Osteoblast (primary cell): ENCODE data around the gene DDX1. TPM values are rescaled to one million over a fixed set of nuclear protein-coding genes. Genes with fewer than 3 reads are reported as not detected.
A peak's percentile ranks its signal among the peaks of the same experiment; 100 is the strongest.

Experiments used
- DNase-seq: peaks from one replicate; pipeline ENCODE4 v3.0.0; 2011; ENCODE audit warnings: low spot score, mixed read lengths; ENCODE audit not compliant: insufficient read length; ENCODE audit errors: missing footprints
- H2AFZ ChIP-seq: 2 replicates; pipeline ENCODE4 v1.6.0; 2011; ENCODE audit warnings: mild to moderate bottlenecking, low read length
- H3K27ac ChIP-seq: 2 replicates; pipeline ENCODE4 v1.5.1; 2011; ENCODE audit warnings: mild to moderate bottlenecking, low read depth, low read length, moderate library complexity
- H3K27me3 ChIP-seq: 2 replicates; pipeline ENCODE4 v1.6.0; 2012; ENCODE audit warnings: mild to moderate bottlenecking, control low read depth, inconsistent platforms, low read length, moderate library complexity; ENCODE audit not compliant: insufficient read depth
- H3K36me3 ChIP-seq: 2 replicates; pipeline ENCODE4 v1.5.1; 2011; ENCODE audit warnings: mild to moderate bottlenecking, low read length, control low read depth, moderate library complexity; ENCODE audit not compliant: insufficient read depth
- H3K4me1 ChIP-seq: 2 replicates; pipeline ENCODE4 v1.5.1; 2011; ENCODE audit warnings: mild to moderate bottlenecking, low read length, control low read depth, moderate library complexity; ENCODE audit not compliant: insufficient read depth
- H3K4me2 ChIP-seq: 2 replicates; pipeline ENCODE4 v1.6.0; 2011; ENCODE audit warnings: mild to moderate bottlenecking, low read length; ENCODE audit not compliant: insufficient read depth
- H3K4me3 ChIP-seq: fragments of 200-600 bp; sonication (generic); 3 replicates; pipeline ENCODE4 v1.5.1; 2012; ENCODE audit warnings: mild to moderate bottlenecking, low read length, inconsistent platforms; ENCODE audit not compliant: insufficient read depth
- H3K79me2 ChIP-seq: 2 replicates; pipeline ENCODE4 v1.6.0; 2012; ENCODE audit warnings: mild to moderate bottlenecking, low read length, control low read depth, inconsistent platforms; ENCODE audit not compliant: insufficient read depth
- H3K9me3 ChIP-seq: 2 replicates; pipeline ENCODE4 v1.5.1; 2011; ENCODE audit warnings: low read depth, low read length, control low read depth
- H4K20me1 ChIP-seq: 2 replicates; pipeline ENCODE4 v1.6.0; 2012; ENCODE audit warnings: mild to moderate bottlenecking, low read length, control low read depth; ENCODE audit not compliant: insufficient read depth
- total RNA-seq: library from RNA; depleted of rRNA; stranded (reverse); fragments of >200 nt; gene quantifications from 2 replicates; pipeline ENCODE4 v1.2.3, GENCODE V29; 2012
- TF ChIP-seq, protein P1 (sequence below): IDR thresholded peaks from 2 replicates; pipeline ENCODE4 v1.5.1; 2011; ENCODE audit warnings: mild to moderate bottlenecking, low read depth, low read length, moderate library complexity; ENCODE audit errors: extremely low read depth

The DDX1 gene
- total RNA-seq, 1 donor, result 76.0 TPM

DNA sequence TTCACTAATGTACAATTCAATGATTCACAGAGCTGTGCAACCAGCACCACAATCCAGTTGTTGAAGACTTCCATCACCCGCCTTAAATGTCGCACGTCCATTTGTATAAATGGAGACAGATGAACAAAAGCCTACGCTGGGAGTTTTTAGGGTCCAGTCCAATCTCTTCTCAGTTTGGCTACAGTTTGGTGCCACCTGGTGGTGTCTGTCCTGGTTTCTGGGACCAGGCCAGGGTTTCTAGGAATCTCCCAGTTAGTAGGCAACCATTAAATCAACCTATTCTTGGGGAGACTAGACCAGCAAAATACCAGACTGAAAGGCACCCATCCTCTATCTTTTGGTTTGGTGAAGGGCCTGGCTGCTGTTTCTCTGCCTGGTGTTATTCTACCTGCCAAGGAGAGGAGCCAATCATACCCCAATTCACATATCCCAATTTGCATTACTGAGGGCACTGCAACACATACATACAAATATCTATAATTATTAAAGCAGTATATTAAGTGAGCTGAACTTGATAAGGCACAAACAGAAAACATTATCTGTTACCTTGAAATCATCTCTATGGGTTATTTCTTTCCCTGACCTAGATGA is 3.2 kb upstream of the DDX1 start:
- H3K79me2 ChIP-seq, result peaks cover 20% of the 10 kb centered on the region
- no peak overlapping the region for H3K4me2 ChIP-seq
- H2AFZ ChIP-seq, result no peak overlapping the region
- H3K4me1 ChIP-seq, result peaks cover 13% of the 10 kb centered on the region
- TF ChIP-seq, protein P1, sequence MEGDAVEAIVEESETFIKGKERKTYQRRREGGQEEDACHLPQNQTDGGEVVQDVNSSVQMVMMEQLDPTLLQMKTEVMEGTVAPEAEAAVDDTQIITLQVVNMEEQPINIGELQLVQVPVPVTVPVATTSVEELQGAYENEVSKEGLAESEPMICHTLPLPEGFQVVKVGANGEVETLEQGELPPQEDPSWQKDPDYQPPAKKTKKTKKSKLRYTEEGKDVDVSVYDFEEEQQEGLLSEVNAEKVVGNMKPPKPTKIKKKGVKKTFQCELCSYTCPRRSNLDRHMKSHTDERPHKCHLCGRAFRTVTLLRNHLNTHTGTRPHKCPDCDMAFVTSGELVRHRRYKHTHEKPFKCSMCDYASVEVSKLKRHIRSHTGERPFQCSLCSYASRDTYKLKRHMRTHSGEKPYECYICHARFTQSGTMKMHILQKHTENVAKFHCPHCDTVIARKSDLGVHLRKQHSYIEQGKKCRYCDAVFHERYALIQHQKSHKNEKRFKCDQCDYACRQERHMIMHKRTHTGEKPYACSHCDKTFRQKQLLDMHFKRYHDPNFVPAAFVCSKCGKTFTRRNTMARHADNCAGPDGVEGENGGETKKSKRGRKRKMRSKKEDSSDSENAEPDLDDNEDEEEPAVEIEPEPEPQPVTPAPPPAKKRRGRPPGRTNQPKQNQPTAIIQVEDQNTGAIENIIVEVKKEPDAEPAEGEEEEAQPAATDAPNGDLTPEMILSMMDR, result peak; percentile 69
- no peak overlapping the region for H3K27ac ChIP-seq
- H3K9me3 ChIP-seq, result no peaks in the 10 kb centered on the region
- peaks cover 11% of the 10 kb centered on the region for H4K20me1 ChIP-seq
- DNase-seq, result peak; percentile 70
- H3K27me3 ChIP-seq, result no peaks in the 10 kb centered on the region
- no peaks in the 10 kb centered on the region for H3K36me3 ChIP-seq
- no peak overlapping the region for H3K4me3 ChIP-seq

DNA sequence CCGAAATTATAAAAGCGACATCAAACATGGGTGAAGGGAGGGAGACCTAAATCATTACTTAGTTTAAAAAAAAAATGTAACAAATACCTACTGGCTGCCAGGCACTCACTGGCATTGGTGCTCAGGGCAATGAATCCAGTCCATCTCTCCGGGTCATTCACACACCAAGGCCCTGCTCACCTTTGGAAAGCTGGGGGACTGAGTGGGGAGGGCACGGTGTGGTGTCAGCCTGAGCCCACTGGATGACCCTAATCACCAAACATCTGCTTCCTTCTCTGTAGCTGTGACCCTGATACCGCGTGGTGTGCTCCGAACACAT is 336 bp upstream of the DDX1 start:
- no peak for DNase-seq
- peak overlapping the region; percentile 90 for H3K4me2 ChIP-seq
- peaks cover 45% of the 10 kb centered on the region for H3K79me2 ChIP-seq
- H2AFZ ChIP-seq, result peak overlapping the region; percentile 100
- H3K9me3 ChIP-seq, result no peaks in the 10 kb centered on the region
- H3K27ac ChIP-seq, result peak overlapping the region; percentile 92
- TF ChIP-seq, protein P1, result no peak
- H3K36me3 ChIP-seq, result peaks cover 15% of the 10 kb centered on the region
- H3K27me3 ChIP-seq, result no peaks in the 10 kb centered on the region
- peaks cover 30% of the 10 kb centered on the region for H4K20me1 ChIP-seq
- peaks cover 14% of the 10 kb centered on the region for H3K4me1 ChIP-seq
- H3K4me3 ChIP-seq, result peak overlapping the region; percentile 93

DNA sequence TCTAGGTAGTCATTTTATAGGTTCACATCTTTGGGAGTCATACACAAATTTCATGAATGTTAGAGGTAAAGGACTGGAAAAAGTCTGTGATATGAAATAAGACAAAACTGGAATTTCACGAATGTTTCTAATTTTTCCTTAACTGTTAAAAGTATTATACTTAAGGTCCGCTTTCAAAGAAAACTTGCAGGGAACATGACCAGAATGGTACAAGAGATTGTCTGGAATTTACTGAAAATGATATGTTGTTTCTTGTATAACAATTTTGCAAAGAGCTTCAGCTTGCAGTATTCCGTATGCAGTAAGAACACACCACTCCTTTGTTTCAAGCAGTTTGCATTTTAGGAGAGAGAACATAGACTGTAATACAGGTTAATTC is 1.6 kb downstream of the DDX1 start:
- H3K4me2 ChIP-seq, result peak overlapping the region; percentile 90
- peak overlapping the region; percentile 10 for H3K27ac ChIP-seq
- no peaks in the 10 kb centered on the region for H3K27me3 ChIP-seq
- peaks cover 14% of the 10 kb centered on the region for H3K4me1 ChIP-seq
- H3K9me3 ChIP-seq, result no peaks in the 10 kb centered on the region
- no peak overlapping the region for H2AFZ ChIP-seq
- H4K20me1 ChIP-seq, result peaks cover 30% of the 10 kb centered on the region
- H3K4me3 ChIP-seq, result peak overlapping the region; percentile 93
- no peak for DNase-seq
- H3K79me2 ChIP-seq, result peaks cover 45% of the 10 kb centered on the region
- TF ChIP-seq, protein P1, result no peak
- peaks cover 34% of the 10 kb centered on the region for H3K36me3 ChIP-seq

DNA sequence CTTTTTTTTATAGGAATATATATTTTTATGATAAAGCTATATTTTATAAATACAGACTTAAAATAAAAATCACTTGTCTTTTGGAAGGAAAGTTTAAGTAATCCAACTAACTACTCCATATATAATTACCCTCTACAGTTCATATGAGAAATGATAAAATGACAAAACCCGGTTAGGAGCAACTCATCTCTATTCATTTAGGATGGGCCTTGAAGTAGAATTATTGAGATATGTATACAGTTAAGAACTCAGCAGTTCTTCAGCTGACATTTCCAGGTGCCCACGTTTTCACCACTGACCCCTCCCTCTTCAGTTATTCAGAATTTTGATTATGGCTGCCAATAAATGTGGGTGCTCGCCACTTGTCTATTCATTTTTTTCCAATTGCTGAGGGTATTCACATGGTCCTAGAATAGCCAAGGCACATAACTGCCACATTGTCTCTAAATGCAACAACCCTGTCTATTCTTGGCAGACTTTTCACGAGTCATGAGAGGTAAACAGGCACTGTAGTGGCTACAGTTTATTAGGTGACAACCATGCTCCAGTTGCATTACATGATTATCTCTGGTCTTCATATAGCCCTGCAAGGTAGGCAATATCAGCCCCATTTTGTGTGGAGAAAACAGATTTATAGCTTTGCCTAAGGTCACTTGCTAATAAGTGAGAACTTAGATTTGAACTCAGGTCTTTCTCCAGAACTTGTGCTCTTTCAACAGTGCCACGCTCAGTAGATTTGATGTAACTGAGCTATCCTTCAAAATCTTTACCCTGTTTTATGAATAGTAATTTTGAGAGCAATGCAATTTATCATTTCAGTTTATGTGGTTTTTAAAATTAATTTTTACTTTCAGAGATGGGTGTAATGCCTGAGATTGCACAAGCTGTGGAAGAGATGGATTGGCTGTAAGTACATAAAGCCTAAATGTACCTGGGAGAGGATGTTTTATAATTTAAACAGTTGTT is 2.9 kb downstream of the DDX1 start:
- TF ChIP-seq, protein P1, result no peak
- peaks cover 14% of the 10 kb centered on the region for H3K4me1 ChIP-seq
- peaks cover 45% of the 10 kb centered on the region for H3K79me2 ChIP-seq
- no peak overlapping the region for H3K27ac ChIP-seq
- no peak for DNase-seq
- peaks cover 43% of the 10 kb centered on the region for H3K36me3 ChIP-seq
- no peaks in the 10 kb centered on the region for H3K9me3 ChIP-seq
- no peak overlapping the region for H2AFZ ChIP-seq
- no peak overlapping the region for H3K4me2 ChIP-seq
- H3K4me3 ChIP-seq, result no peak overlapping the region
- peaks cover 30% of the 10 kb centered on the region for H4K20me1 ChIP-seq
- H3K27me3 ChIP-seq, result no peaks in the 10 kb centered on the region
